Inferior parietal cortex (tissue), 1 donor: Measurements from ENCODE around the gene PRKN.

Experiments used
- DNase-seq: peaks from one replicate; pipeline ENCODE4 v3.0.0-alpha.2; 2016; ENCODE audit errors: extremely low spot score

PRKN gene

DNA sequence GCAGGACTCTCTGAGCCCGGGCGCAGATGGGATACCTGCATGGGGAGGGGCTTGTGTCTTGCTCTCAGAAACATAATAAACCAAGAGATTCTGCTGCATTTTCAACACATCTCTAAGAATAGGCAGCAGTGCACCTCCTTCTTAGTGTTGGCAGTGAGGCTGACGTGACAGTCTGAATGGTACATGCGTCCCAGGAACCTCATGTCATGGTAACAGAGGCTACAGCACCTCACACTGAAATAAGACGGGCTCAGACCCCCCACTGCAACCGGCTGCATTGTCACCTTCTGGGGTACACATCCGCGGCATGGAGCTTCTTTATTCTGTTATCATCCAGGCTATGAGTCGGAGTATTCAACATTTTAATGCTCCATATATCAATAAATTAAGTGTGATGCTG is 1056.4 kb downstream of the PRKN start:
- no peak for DNase-seq

DNA sequence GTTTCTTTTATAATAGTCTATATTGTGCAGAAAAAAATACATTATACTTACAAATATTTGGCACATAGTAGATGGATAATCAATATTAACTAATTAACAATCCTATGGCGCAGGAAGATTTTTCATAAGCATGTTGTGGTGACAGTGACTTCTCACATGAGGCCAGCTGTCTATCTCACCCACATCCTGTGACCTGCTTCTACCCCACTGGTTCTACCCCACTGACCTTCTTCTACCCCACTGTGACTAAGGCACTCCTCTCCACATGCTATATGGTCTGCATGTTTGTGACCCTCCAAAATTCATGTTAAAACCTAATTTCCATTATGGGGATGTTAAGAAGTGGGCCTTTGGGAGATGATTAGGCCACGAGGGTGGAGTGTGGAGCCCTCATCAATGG is 1058.9 kb downstream of the PRKN start:
- DNase-seq: no peak

DNA sequence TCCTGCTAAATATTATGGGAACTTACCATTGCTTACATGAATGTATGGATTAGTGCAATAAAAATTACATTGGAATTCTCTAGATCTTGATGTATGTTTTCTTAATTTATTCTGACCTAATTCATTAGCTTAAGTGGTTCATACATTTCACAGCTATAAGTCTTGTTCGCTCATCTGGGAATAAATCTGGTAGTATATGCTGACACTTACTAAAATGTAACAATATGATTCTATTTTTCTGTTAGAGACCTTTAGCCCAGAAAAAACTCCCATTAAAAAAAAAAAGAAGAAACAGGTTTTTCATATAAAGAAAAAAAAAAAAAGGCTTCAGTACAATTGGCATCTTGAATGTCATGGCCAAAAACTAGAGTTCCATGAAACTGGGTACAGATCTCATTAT is 1059.6 kb downstream of the PRKN start:
- DNase-seq: no peak

DNA sequence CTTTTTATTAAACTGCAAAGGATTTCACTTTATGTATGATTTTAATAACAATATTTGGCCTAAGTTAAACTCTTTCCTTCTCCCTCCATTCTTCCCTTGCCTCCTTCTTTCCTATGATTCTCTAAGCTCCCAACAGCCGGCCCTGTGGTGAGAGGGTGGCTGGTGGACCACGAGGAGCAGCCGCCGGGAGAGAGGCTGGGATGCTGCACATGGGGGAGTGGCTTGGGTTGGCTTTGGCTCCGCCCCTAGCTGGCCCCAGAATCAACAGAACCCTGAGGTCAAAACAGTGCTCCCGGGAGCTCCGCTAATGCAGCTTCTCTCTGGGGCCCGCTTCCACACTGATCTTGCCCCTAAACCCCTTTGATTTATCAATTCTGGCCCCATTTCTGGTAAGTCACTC is 1063.9 kb downstream of the PRKN start:
- no peak for DNase-seq

DNA sequence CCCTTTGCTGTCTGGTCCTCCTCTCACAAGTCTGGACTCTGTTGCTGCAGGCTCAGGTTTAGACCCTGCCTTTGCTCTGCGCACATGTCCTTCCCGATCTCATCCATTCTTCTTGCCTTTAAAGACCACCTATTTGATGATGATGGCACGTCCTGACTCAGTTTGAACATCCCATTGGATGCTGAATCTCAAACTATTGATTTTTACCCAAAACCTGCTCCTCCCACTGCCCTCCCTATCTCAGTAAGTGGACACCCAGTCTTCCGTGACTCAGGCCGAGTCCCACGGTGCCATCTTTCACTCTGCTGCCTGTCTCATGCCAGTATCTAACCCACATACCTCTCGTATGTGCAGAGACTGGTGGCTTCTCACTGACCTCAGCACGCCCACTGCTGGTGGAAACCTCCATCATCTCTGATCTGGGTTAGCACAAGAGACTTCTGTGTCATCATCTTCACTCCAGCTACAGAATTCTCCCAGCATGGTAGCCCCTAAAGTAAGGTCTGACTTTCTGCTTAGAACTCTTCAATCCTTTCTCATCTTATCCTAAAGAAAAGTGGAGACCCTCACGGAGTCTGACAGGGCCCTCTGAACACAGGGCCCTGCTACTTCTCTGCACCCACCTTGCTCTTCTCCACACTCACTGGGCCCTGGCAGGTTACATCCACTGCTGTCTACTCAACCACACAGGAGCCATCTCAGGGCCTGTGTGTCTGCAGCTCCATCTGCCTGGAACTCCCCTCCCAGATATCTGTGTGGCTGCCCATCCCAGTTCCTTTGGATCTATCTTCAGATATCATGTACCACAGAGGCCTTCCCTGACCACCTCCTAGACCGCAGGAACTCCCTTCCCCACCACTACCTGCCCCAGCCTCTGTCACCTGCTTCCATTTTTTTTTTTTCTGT is 1066.6 kb downstream of the PRKN start:
- DNase-seq: no peak

DNA sequence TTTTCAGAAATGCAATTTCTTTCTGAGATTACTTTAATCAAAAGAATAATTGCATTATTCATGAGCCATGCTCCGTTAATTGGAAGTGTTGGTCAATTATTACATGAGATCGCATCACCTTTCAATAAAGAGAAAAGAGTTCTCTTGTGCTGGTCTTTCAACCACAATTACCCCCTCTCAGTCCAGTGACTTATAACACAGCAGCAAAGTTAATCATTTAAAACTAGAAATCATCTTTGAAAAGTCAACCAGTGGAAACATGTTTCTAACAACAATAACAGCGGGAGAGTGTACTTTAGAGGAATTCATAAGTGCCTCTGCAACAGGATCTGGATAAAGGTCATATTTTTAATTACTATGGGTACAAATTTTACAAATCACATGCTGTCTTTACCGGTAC is 1069.4 kb downstream of the PRKN start:
- no peak for DNase-seq

DNA sequence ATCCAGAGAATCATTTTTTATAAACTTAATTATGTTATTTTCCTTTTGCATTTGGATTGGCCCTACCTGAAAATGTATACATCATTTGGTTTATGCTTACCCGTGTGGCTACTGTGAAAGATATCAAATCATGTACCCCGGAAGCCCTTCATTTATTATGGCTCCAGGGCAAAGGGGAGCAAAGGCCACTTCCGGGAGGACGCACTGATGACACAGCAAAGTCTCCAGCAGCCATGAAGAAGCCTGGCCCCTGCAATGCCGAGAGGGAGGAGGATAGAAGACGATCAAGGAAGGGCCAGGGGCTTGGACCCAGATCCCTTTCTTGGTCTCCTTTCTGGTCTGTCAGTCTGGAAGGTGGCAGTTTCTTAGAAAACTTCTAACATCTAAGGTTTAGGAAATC is 1073.4 kb downstream of the PRKN start:
- no peak for DNase-seq

DNA sequence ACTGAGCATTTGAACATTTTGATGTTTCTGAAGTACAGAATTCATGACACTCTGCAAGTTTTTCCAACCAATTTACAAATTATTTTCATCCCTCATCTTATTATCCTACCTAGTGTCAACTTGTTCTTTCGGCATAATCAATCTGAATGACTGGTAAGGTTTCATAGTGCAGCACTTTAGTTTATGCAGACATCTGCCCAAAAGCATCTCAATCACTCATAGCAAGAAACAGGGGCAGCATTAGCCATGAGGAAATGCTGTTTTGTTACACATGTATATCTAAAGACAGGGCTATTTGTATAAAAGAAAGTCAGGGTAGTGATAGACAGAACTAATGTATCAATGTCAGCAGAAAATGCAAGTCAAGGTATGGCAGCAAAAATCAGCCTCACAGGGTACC is 1075.6 kb downstream of the PRKN start:
- no peak for DNase-seq

DNA sequence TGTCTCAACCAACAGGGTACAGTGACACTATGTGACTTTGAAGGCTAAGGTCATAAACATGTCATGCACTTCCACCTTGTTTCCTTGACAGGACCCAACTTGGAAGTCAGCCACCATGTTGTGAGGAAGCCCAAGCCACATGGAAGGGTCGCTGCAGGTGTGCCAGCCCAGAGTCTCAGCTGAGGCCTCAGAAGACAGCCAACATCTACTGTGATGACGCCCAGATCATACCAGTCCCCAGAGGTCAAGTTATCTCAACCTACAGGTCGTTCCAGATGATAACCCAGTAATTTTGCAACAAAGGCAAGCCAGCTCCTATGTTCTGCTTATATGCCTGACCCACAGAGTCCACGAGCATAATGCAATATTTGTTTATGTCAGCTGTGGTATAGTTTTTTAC is 1077.7 kb downstream of the PRKN start:
- DNase-seq: no peak

DNA sequence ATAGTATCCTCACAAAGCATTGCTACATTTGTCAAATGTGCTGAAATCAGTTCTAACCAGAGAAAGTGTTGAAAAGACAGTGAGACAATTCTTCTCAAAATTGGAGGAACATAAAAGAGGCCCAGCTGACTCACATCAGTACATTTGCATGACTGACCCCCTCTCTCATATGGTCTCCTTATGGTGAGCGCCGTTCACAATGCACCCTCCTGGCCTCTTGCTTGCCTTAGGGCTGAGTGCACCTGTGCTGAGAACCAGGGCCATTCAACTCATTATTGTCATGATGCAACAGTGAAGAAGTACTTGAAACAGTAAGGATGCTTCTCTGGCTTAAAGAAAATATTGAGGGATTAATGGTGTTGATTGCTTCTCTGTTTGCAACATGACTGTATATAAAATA is 1078.5 kb downstream of the PRKN start:
- DNase-seq: no peak

DNA sequence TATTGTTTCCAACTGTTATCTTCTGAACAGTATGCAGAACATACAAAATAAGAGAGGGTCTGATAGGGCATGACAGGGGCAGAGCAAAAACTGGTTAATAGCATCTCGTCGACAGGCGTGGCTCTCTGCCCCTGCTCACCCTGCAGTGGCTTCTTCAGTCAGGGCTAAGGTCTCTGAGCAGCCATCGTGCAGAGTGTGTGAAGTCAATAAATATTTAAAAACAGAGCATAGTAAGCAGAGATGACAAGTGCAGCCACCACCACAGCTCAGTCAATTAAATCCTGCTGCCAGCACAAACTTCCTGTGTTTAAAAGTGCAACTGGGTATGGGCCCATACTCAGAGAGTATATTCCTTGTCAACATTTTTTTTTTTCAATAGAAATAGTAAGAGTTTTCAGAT is 1080.3 kb downstream of the PRKN start:
- no peak for DNase-seq

DNA sequence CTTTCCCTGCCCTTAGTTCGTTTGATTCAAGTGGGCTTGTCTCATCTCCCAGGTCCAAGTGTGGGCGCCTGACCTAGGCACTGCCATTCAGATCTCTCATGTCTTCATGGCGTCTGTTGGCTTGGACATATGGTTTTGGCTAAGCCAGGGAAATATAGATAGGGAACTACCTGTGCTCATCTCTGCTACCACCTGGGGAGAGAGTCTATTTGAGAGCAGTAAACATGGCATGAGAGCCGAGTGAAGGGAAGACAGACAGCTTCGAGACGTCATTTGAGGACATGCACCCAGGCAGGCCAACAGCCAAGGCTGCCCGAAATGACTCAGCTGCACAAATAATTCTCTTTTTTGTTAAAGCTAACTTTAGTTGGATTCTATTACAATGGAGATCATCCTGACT is 1083.0 kb downstream of the PRKN start:
- DNase-seq: no peak

DNA sequence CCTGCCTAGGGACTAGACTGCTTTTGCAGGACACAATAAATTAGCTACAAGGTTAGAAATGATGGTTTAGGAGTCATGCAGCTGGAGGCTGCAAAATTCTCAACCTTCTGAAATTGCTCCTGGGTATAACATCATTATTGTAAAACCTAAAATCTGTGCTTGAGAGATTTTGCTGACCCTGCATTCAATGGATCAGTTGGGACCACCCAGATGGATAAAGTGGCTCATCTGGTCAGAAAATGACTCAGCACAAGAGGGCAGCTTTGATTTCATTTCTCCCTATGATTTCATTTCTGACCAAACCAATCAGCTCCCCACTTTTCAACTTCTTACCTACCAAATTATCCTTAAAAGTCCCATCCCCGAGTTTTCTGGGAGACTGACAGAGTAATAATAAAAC is 1086.4 kb downstream of the PRKN start:
- no peak for DNase-seq

DNA sequence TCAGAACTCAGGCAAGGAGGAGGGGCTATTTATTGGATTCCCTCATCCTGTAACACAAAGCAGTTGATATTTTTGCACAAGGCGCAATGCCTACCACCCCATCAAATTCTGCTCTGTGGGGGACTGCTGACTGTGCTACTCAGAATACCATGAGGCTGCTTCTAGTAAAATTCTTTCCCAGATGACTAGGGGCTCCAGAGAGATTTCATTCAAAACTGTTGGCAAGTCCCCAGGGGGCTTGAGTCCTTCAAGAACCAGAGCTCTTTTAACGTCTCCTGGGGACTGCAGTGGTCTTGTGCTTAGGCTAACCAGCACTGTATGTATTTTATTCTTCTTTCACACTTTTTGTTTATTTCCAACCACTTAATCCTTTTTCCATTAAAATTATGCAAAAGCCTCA is 1087.8 kb downstream of the PRKN start:
- no peak for DNase-seq

DNA sequence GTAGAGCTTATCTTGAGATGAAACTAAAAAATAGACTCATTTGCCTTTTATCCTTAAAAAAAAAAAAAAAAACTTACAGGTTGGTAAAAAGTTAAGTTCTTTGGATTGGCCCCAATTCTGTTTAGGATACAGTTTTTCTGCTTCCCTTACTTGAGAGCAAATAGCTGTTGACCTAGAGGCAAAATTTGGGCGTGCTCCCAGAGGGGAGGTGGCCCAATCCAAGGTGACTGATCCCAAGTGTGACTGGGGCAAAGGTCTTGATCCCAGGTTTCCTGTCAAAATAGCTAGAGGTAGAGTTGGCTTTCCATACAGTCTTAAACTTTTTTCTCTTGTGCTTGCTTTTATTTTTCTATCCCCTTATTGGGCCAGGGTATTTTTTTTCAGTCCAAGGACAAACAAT is 1089.9 kb downstream of the PRKN start:
- DNase-seq: no peak

DNA sequence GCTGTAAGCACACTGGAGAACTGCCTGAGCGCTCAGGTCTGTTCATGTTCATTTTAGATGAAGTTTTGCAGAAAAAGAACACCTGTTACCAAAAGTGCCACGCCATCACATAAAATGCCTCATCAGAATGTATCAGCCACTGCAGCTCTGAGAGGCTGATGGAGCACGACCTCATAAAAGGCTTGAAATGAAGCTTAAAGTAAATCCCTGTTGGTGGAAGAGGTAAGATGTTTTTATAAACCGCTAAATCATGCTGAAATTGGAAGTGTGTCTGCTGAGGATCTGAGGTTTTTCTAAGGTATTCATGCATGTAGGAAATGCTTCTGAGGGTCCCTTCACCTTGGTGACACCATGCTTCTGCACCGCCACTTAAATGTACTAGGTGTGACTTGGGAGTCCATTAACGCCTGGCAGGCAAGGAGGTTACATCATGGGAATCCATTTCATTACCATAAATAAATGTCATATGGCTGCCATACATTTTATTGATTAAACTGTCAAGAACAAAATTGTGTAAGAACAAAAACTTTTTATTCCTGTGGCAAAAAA is 1090.6 kb downstream of the PRKN start:
- no peak for DNase-seq

DNA sequence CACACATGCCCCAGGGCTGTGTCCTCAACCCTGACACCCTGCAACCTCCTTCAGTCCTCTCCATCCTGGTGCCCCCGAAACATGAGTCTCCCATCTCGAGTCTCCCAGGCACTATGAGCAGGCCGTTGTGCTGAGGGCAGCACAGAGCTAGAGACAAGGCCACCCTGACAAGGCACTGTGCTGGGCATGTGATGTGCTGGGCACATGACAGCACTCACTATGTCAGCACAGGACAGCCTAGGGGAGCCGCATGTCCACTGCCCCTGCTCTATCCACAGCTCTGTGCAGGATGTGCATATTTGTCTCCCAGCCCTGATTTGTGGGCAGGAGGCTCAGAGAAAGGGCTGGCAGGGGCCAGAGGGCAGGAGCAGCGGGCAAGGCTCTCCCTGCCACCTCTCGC is 1091.6 kb downstream of the PRKN start:
- DNase-seq: no peak

DNA sequence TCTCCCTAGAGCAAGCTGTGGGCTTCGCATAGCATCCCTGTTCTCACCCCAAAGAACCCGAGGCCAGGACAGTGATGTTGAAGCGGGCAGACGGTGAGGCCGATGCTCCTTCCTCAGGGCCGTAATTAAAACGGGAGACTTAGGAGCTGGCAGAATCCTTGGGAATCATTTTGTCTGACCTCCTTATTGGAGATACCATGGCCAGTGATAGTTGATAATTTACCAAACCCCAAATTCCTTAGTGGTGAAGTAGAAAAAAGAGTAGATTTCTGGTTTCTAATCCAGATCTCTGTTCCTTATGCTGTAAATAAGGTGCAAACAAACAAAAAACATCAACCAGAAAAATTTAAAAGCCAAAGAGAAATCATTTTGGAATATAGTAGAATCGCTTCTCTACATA is 1092.7 kb downstream of the PRKN start:
- no peak for DNase-seq

DNA sequence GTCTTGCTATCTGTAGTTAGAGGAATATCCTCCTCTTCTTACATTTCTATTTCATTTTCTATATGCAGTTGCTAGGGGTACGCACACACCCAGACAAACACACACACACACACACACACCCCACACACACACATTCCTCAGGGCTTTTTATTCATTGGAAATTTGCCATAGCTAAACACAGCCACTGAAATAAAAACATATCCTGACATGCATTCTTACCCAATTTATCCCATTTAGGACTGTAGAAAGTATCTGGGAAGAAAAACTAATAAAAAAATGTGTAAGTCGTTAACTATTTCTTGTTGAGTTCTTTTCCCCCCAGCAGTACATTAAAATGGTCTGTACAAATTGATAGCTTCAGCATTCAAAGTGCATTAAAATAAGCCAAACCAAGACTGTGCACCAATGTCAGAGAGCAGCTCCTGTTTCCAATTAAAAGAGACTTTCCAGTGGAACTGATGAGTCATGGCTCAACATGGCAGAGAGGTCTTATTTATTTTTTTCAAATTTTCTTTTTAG is 1095.8 kb downstream of the PRKN start:
- no peak for DNase-seq

DNA sequence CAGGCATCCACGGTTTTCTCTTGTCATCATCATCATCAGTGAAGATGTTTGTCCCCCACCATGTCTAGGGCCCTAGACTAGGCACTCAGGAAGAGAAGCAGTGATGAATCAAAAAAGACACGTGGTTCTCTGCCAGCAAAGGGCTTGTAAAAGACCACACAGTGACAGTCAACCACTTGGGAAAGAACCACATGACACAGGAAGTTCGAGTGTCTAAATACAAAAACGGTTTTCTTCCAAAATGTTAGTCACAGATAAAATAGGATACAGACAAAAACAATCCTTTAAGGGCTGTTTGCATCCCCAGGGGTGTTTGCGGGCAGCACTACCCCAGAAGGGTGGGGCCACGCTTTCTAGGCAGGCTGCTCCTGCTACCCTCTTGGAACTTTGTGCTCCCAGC is 1096.9 kb downstream of the PRKN start:
- DNase-seq: no peak

DNA sequence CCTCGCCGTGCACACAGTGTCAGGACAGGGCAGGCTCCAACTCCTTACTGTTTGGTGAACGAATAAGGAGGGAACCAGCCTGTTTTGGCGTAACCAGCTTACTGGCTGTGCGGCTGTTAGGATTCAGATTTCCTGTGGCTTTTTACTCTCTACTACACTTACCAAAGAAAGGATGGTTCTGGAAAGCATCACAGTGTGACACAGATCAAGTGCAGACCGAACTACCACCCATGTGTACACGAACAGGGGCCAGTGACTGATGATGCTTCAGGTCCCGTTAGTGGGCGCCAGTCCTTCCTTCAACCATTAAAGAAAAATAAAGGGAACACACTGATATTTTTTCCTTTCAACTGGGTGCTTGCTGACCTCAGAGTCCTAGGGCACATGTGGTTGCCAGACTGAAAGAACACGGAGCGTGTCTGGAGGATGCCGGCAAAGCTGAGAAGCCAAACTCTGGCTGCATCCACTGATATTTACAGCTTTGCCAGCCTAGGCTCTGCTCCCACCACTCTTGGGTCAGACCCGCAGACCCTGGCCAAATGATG is 1101.4 kb downstream of the PRKN start:
- no peak for DNase-seq

DNA sequence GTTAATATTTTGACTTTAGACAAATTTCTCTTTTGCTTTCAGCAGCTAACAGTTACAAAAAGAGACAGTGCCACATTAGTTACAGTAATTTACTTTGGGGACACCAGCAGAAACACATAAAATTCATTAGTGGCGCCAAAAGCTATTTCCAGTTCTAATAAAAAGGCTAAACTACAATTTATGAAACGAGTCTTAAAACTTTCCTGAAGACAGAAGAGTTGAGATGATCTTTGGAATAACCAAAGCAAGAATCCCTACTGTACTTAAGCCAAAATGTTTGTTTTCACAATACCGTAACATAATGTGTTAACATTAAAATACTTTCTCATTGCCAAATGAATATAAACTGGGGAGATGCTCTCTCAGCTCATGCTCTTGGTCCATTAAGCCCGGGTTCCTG is 1103.5 kb downstream of the PRKN start:
- no peak for DNase-seq

DNA sequence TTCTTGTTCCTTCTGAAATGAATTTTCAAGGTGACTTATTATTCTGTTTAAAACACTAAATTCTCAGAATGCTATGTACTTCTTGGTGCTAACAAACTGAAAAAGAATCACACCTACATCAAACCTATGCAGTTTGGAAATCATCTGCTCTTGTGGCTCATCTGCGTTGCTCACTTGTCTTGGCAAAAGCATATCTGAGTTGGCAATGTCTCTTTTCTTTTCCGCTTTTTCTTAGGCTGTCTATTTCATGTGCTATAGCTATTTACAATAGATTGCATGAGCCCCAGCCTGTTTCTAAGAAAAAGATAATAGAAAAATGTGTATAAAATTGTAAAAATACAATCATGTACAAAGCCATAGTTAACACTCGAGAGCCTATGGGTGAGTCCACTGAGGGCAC is 1104.8 kb downstream of the PRKN start:
- DNase-seq: no peak
